ENCODE results near the gene CDC26. TPM values are rescaled to one million over a fixed set of nuclear protein-coding genes. Genes with fewer than 3 reads are reported as not detected.

Gene CDC26
- total RNA-seq, 1 experiment from 2014 or later: 29.3 TPM

DNA sequence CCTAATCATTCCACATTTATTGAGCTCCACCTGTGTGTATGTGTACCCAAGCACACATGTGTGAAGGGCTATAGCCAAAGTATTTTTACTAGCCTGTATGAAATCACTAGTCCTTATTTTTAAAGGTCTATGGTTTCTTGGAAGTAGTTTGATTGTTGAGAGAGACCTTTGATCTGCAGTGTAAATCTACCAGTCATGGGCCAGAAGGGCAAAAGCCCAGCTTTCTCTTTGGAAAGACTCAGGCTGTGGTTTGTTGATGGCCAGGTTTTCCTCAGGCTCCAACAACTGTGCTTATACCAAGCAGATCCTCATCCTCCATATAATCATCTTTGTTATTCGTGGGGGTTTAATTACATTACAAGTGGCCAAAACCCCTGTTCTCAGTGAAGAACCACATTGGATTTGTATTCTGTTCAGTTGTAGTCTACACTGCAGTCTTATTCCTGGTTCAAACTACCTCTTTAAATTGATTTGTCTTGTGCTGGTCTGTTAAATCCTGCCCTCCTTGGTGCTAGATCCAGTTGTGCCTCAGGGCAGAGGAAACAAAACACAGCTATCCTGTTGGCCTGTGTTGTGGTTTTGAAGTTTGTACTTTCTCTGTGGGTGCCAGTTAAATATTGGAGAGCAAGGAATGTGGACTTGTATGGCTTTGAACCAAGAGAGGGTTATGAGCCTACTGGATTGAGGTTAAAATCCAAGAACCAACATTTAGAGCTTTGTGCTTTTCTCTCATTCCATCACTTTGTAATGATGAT is 13.3 kb downstream of the CDC26 start:
- H3K9me3 Mint-ChIP-seq (ENCODE audit: unreplicated experiment): no peaks in the 10 kb centered on the region
- H3K4me3 Mint-ChIP-seq (ENCODE audit: unreplicated experiment): no peak overlapping the region
- TF ChIP-seq, protein P1, sequence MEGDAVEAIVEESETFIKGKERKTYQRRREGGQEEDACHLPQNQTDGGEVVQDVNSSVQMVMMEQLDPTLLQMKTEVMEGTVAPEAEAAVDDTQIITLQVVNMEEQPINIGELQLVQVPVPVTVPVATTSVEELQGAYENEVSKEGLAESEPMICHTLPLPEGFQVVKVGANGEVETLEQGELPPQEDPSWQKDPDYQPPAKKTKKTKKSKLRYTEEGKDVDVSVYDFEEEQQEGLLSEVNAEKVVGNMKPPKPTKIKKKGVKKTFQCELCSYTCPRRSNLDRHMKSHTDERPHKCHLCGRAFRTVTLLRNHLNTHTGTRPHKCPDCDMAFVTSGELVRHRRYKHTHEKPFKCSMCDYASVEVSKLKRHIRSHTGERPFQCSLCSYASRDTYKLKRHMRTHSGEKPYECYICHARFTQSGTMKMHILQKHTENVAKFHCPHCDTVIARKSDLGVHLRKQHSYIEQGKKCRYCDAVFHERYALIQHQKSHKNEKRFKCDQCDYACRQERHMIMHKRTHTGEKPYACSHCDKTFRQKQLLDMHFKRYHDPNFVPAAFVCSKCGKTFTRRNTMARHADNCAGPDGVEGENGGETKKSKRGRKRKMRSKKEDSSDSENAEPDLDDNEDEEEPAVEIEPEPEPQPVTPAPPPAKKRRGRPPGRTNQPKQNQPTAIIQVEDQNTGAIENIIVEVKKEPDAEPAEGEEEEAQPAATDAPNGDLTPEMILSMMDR (IDR thresholded peaks at IDR 0.05; ENCODE audit: insufficient read depth in 1 of 2, low read depth in 1 of 2, low read length in 1 of 2, severe bottlenecking in 1 of 2, unreplicated experiment in 1 of 2): no peak
- no peaks in the 10 kb centered on the region for H3K4me1 Mint-ChIP-seq (ENCODE audit: low read depth, unreplicated experiment)
- H3K4me1 ChIP-seq: no peaks in the 10 kb centered on the region
- DNase-seq: no peak
- POLR2A ChIA-PET: no interaction called here
- H3K27me3 ChIP-seq (replicated peaks; ENCODE audit: control insufficient read depth, insufficient read depth, low read length): no peaks in the 10 kb centered on the region
- intact Hi-C loops (cut with micrococcal nuclease; ENCODE audit: unreplicated experiment): no loop called here
- no peaks in the 10 kb centered on the region for H3K27me3 Mint-ChIP-seq (ENCODE audit: insufficient read depth, unreplicated experiment)
- CTCF ChIA-PET: no interaction called here
- peaks cover 1% of the 10 kb centered on the region; the same call in 1 of the 2 replicates for H3K36me3 ChIP-seq (ENCODE audit: control insufficient read depth, insufficient read depth, low read length)
- H3K4me3 ChIP-seq (ENCODE audit: low read depth, low read length): no peak overlapping the region
- H3K36me3 Mint-ChIP-seq (ENCODE audit: insufficient read depth, unreplicated experiment): peaks cover 33% of the 10 kb centered on the region
- H3K27ac Mint-ChIP-seq (ENCODE audit: unreplicated experiment): no peak overlapping the region
- H3K9me3 ChIP-seq: no peaks in the 10 kb centered on the region
- BruUV-seq (replicated peaks): no TSS peak

DNA sequence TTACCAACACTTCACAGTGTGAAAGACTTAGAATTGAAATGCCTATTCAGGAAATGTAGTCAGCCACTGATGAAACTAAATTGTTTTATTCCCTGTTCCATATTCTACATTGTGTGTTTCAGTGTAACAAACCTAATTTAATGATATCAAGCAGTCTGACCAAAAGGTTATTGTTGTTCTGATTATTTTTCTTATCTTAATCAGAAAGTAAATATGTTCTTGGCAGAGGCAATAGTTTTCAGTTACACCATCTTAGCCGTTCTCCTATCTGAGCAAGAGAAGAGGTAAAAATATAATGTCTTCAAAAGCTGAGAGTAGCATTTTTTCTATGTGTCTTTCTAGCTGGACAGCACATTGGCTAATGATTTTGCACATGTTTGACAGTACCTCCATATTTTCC is 17.1 kb downstream of the CDC26 start:
- H3K27me3 Mint-ChIP-seq (ENCODE audit: insufficient read depth, unreplicated experiment): no peaks in the 10 kb centered on the region
- DNase-seq: no peak
- H3K4me1 Mint-ChIP-seq (ENCODE audit: low read depth, unreplicated experiment): no peaks in the 10 kb centered on the region
- Histone ChIP-seq H3K27me3 (replicated peaks; ENCODE audit: control insufficient read depth, insufficient read depth, low read length) (no peaks in the 10 kb centered on the region), H3K9me3 (no peaks in the 10 kb centered on the region), H3K4me3 (ENCODE audit: low read depth, low read length) (no peak overlapping the region), H3K36me3 (ENCODE audit: control insufficient read depth, insufficient read depth, low read length) (peaks cover 1% of the 10 kb centered on the region; the same call in 1 of the 2 replicates), H3K4me1 (no peaks in the 10 kb centered on the region)
- BruUV-seq (replicated peaks): no TSS peak
- intact Hi-C loops (cut with micrococcal nuclease; ENCODE audit: unreplicated experiment): no loop called here
- CTCF ChIA-PET: no interaction called here
- no peak overlapping the region for H3K4me3 Mint-ChIP-seq (ENCODE audit: unreplicated experiment)
- TF ChIP-seq, protein P1 (IDR thresholded peaks at IDR 0.05; ENCODE audit: insufficient read depth in 1 of 2, low read depth in 1 of 2, low read length in 1 of 2, severe bottlenecking in 1 of 2, unreplicated experiment in 1 of 2): no peak
- POLR2A ChIA-PET: interaction anchor here (0.5 kb wide), 1 partner anchor 177 kb away, joined by 4 read pairs; no protein-coding TSS in a partner anchor
- H3K36me3 Mint-ChIP-seq (ENCODE audit: insufficient read depth, unreplicated experiment): peaks cover 36% of the 10 kb centered on the region
- H3K27ac Mint-ChIP-seq (ENCODE audit: unreplicated experiment): no peak overlapping the region
- no peaks in the 10 kb centered on the region for H3K9me3 Mint-ChIP-seq (ENCODE audit: unreplicated experiment)

DNA sequence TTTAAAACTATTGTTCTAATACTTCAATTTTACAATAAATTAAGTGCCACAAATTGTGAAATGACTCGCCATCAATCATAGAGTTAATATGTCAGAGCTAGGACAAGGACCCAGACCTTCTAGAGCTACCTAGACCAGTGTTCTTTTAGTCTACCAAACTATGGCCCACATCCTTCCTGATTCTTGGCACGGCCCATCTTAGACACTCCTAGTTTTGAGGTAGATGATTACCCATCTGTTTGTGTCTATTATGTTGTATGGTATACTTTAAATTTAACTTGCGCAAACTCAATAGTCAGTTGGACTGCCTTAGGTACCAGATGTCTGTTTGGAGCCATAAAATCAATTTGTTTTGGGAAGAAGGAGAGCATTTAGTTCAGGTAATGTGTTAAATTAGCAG is 17.5 kb downstream of the CDC26 start:
- TF ChIP-seq, protein P1 (IDR thresholded peaks at IDR 0.05; ENCODE audit: insufficient read depth in 1 of 2, low read depth in 1 of 2, low read length in 1 of 2, severe bottlenecking in 1 of 2, unreplicated experiment in 1 of 2): no peak
- POLR2A ChIA-PET: no interaction called here
- H3K9me3 Mint-ChIP-seq (ENCODE audit: unreplicated experiment): no peaks in the 10 kb centered on the region
- H3K4me3 Mint-ChIP-seq (ENCODE audit: unreplicated experiment): no peak overlapping the region
- Histone ChIP-seq H3K4me3 (ENCODE audit: low read depth, low read length) (no peak overlapping the region), H3K36me3 (ENCODE audit: control insufficient read depth, insufficient read depth, low read length) (peaks cover 1% of the 10 kb centered on the region; the same call in 1 of the 2 replicates), H3K9me3 (no peaks in the 10 kb centered on the region), H3K27me3 (replicated peaks; ENCODE audit: control insufficient read depth, insufficient read depth, low read length) (no peaks in the 10 kb centered on the region), H3K4me1 (no peaks in the 10 kb centered on the region)
- CTCF ChIA-PET: no interaction called here
- intact Hi-C loops (cut with micrococcal nuclease; ENCODE audit: unreplicated experiment): no loop called here
- peaks cover 36% of the 10 kb centered on the region for H3K36me3 Mint-ChIP-seq (ENCODE audit: insufficient read depth, unreplicated experiment)
- DNase-seq: no peak
- BruUV-seq (replicated peaks): no TSS peak
- H3K4me1 Mint-ChIP-seq (ENCODE audit: low read depth, unreplicated experiment): no peaks in the 10 kb centered on the region
- no peaks in the 10 kb centered on the region for H3K27me3 Mint-ChIP-seq (ENCODE audit: insufficient read depth, unreplicated experiment)
- H3K27ac Mint-ChIP-seq (ENCODE audit: unreplicated experiment): no peak overlapping the region
